Heart right ventricle (tissue), 16 donors: ENCODE results near the gene PHKG2. TPM values are rescaled to one million over a fixed set of nuclear protein-coding genes. Genes with fewer than 3 reads are reported as not detected.

ENCODE experiments used
- ATAC-seq, 8 donors: fragments of 200-7000 bp; cut with Tn5 transposase; one replicate each; pipeline ENCODE4 v1.9.1; 2020; ENCODE audit warnings: mild to moderate bottlenecking in 8 of 8, moderate library complexity in 8 of 8, moderate number of reproducible peaks in 1 of 8
- DNase-seq, 2 donors: peaks; one replicate each; pipeline ENCODE4 v3.0.0-alpha.2; 2020
- H3K27ac ChIP-seq, 10 donors: fragments of 200-600 bp; sonication (generic) in 2 of 10; one replicate each; pipeline versions ENCODE4 v1.5.0 to v1.8.0; 2020 to 2022; ENCODE audit warnings: mild to moderate bottlenecking in 3 of 10
- H3K27me3 ChIP-seq, 7 donors: fragments of 200-600 bp; one replicate each; pipeline ENCODE4 v1.8.0; 2021 to 2022; ENCODE audit warnings: mild to moderate bottlenecking in 2 of 7
- H3K36me3 ChIP-seq, 9 donors: fragments of 200-600 bp; sonication (generic) in 1 of 9; one replicate each; pipeline versions ENCODE4 v1.5.0 to v1.8.0; 2020 to 2022; ENCODE audit warnings: mild to moderate bottlenecking in 2 of 9
- H3K4me1 ChIP-seq, 9 donors: fragments of 200-600 bp; sonication (generic) in 1 of 9; one replicate each; pipeline versions ENCODE4 v1.5.0 to v1.8.0; 2020 to 2022; ENCODE audit warnings: mild to moderate bottlenecking in 4 of 9
- H3K4me3 ChIP-seq, 10 donors: fragments of 200-600 bp; sonication (generic) in 2 of 10; one replicate each; pipeline versions ENCODE4 v1.5.0 to v1.8.0; 2020 to 2022; ENCODE audit warnings: mild to moderate bottlenecking in 7 of 10, moderate library complexity in 2 of 10
- H3K9me3 ChIP-seq, 11 donors: fragments of 200-600 bp in 10 of 11; sonication (generic) in 2 of 11; one replicate each; pipeline versions ENCODE4 v1.5.0 to v1.8.0; 2013 to 2022; ENCODE audit warnings: mild to moderate bottlenecking in 2 of 11, control low read depth in 1 of 11, moderate library complexity in 1 of 11
- WGBS, 2 donors: extraction: QIAGEN DNeasy Blood & Tissue Kit; methylation state at CpG; one replicate each; pipeline ENCODE4 v1.1.7; 2013; ENCODE audit warnings: inconsistent platforms in 1 of 2; 5-methylcytosine and 5-hydroxymethylcytosine counted together
- intact Hi-C, 10 donors: fragments of 100-400 bp; cut with DNase I; formaldehyde crosslinking; loops; one replicate each; pipeline versions ENCODE4 v1.11.1 to v1.14.2; 2022
- polyA plus RNA-seq, 2 donors: library from polyadenylated mRNA; stranded (reverse); fragments of 200-250 nt; gene quantifications; one replicate each; pipeline ENCODE4 v1.2.3, GENCODE V29; 2013
- total RNA-seq, 10 donors: library from RNA; stranded (reverse); fragmentation: NEBNext Ultra II Directional in 3 of 10; extraction: Animal tissue kit (Norgen Biotek cat#: 25700) in 3 of 10; gene quantifications; one replicate each; pipeline versions ENCODE4 v1.2.1 to v1.2.4, GENCODE V29; 2021 to 2023
- TF ChIP-seq, protein P1 (sequence below), 9 donors: fragments of 200-600 bp; sonication (generic) in 2 of 9; IDR thresholded peaks; one replicate each; pipeline versions ENCODE4 v1.5.0 to v1.8.0; 2021 to 2022; ENCODE audit warnings: antibody characterized with exemption in 9 of 9, mild to moderate bottlenecking in 5 of 9, moderate library complexity in 1 of 9
- donor health status: Arrhythmogenic right ventricular cardiomyopathy.
- donor health status: ischemic (EF 13 %, LVEDD 7.1; RV severe dilation, severe dysfunction).
- donor health status: healthy with polysubstance abuse.
- donor health status: DM: no; HTN: yes; CAD: no.
- donor health status: DM: no; HTN: no; CAD: no.
- donor health status: ischemic (EF 25% LVEDD 6.9; RV normal size, moderate dysfunction).
- donor health status: ischemic (EF 25% LVEDD 5.7; RV mildly dilated, moderate dysfunction).
- donor health status: healthy.
- donor health status: DM: yes; HTN: yes; CAD: no.
- donor health status: Ischemic cardiomyopathy.
- donor health status: ischemic (EF 35%, LVEDD 5.7; RV mildly dilated, moderate dysfunction).
- donor health status: nonischemic (EF 11% LVEDD 7.7; RV severe dilation, severe dysfunction).
- donor health status: DM: yes; HTN: yes; CAD: no.
- donor health status: PGD.
- donor health status: ischemic (EF 29% LVEDD 5.4; RV normal size, mild dysfunction).
- donor health status: nonischemic (EF 23%, LVEDD 6.1; RV moderate dilation, normal function).

Gene PHKG2
- total and polyA plus RNA-seq, 12 donors = 12.1 to 40.7 (median 15.8) TPM

GRCh38 chr16:30797670-30798309, 49.6 kb downstream of the PHKG2 start:
- no peak for DNase-seq
- ATAC-seq = no peak
- Histone ChIP-seq H3K27ac (no peak overlapping the region), H3K4me3 (no peak overlapping the region), H3K36me3 (no peaks in the 10 kb centered on the region), H3K4me1 (no peaks in the 10 kb centered on the region), H3K27me3 (no peaks in the 10 kb centered on the region), H3K9me3 (no peaks in the 10 kb centered on the region)
- intact Hi-C loops = no loop called here
- 76 to 78% methylated on average over 8 of the region's 8 CpGs for WGBS, 2 donors
- TF ChIP-seq, protein P1, sequence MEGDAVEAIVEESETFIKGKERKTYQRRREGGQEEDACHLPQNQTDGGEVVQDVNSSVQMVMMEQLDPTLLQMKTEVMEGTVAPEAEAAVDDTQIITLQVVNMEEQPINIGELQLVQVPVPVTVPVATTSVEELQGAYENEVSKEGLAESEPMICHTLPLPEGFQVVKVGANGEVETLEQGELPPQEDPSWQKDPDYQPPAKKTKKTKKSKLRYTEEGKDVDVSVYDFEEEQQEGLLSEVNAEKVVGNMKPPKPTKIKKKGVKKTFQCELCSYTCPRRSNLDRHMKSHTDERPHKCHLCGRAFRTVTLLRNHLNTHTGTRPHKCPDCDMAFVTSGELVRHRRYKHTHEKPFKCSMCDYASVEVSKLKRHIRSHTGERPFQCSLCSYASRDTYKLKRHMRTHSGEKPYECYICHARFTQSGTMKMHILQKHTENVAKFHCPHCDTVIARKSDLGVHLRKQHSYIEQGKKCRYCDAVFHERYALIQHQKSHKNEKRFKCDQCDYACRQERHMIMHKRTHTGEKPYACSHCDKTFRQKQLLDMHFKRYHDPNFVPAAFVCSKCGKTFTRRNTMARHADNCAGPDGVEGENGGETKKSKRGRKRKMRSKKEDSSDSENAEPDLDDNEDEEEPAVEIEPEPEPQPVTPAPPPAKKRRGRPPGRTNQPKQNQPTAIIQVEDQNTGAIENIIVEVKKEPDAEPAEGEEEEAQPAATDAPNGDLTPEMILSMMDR (IDR thresholded peaks at IDR 0.05) = no peak

Other genes starting within 250 kb of the PHKG2 start
- 10 to 100 TPM; 36.0 to 71.7 (median 43.3) TPM for gene ZNF768, start 221.9 kb upstream of the PHKG2 start, total RNA-seq
- gene ZNF768, start 221.9 kb upstream of the PHKG2 start, polyA plus RNA-seq = 10 to 100 TPM; 51.8 to 75.1 TPM
- 10 to 100 TPM in 7 of 10 donors, 1 to 10 TPM in 3; 8.5 to 14.3 (median 10.7) TPM for gene ZNF747, start 213.6 kb upstream of the PHKG2 start, total RNA-seq
- 1 to 10 TPM; 8.5 to 9.2 TPM for gene ZNF747, start 213.6 kb upstream of the PHKG2 start, polyA plus RNA-seq
- gene ZNF764, start 190.1 kb upstream of the PHKG2 start, total RNA-seq = 10 to 100 TPM in 5 of 10 donors, 1 to 10 TPM in 5; 6.3 to 15.3 (median 10.3) TPM
- gene ZNF764, start 190.1 kb upstream of the PHKG2 start, polyA plus RNA-seq = 10 to 100 TPM in 1 of 2 donors, 1 to 10 TPM in 1; 5.6 to 11.7 TPM
- gene ZNF688, start 176.7 kb upstream of the PHKG2 start, total RNA-seq = 10 to 100 TPM in 7 of 10 donors, 1 to 10 TPM in 3; 6.3 to 16.2 (median 12.4) TPM
- 10 to 100 TPM in 1 of 2 donors, 1 to 10 TPM in 1; 9.3 to 23.8 TPM for gene ZNF688, start 176.7 kb upstream of the PHKG2 start, polyA plus RNA-seq
- gene ZNF785, start 162.7 kb upstream of the PHKG2 start, total RNA-seq = 1 to 10 TPM; 2.8 to 8.4 (median 5.4) TPM
- gene ZNF785, start 162.7 kb upstream of the PHKG2 start, polyA plus RNA-seq = 1 to 10 TPM; 3.0 to 7.4 TPM
- gene ZNF689, start 138.0 kb upstream of the PHKG2 start, total RNA-seq = 1 to 10 TPM; 4.0 to 7.4 (median 5.6) TPM
- gene ZNF689, start 138.0 kb upstream of the PHKG2 start, polyA plus RNA-seq = 1 to 10 TPM; 2.7 to 3.1 TPM
- 10 to 100 TPM in 9 of 10 donors, 1 to 10 TPM in 1; 9.9 to 23.9 (median 16.7) TPM for gene PRR14, start 97.5 kb upstream of the PHKG2 start, total RNA-seq
- gene PRR14, start 97.5 kb upstream of the PHKG2 start, polyA plus RNA-seq = 10 to 100 TPM; 26.8 to 58.1 TPM
- gene FBRS, start 90.0 kb upstream of the PHKG2 start, total RNA-seq = 10 to 100 TPM; 24.6 to 38.5 (median 27.5) TPM
- 10 to 100 TPM; 30.5 to 40.2 TPM for gene FBRS, start 90.0 kb upstream of the PHKG2 start, polyA plus RNA-seq
- 10 to 100 TPM; 40.1 to 60.6 (median 46.7) TPM for gene SRCAP, start 49.3 kb upstream of the PHKG2 start, total RNA-seq
- 10 to 100 TPM in 1 of 2 donors, 1 to 10 TPM in 1; 2.6 to 26.3 TPM for gene SRCAP, start 49.3 kb upstream of the PHKG2 start, polyA plus RNA-seq
- 1 to 10 TPM in 5 of 10 donors, under 1 TPM in 5; 0.44 to 2.2 (median 0.90) TPM for gene CFAP119, start 13.6 kb downstream of the PHKG2 start, total RNA-seq
- gene CFAP119, start 13.6 kb downstream of the PHKG2 start, polyA plus RNA-seq = 1 to 10 TPM; 1.9 to 2.3 TPM
- 10 to 100 TPM; 33.0 to 69.9 (median 42.6) TPM for gene RNF40, start 13.9 kb downstream of the PHKG2 start, total RNA-seq
- gene RNF40, start 13.9 kb downstream of the PHKG2 start, polyA plus RNA-seq = 10 to 100 TPM; 40.2 to 50.2 TPM
- 10 to 100 TPM; 20.3 to 35.5 (median 27.6) TPM for gene ZNF629, start 38.8 kb downstream of the PHKG2 start, total RNA-seq
- gene ZNF629, start 38.8 kb downstream of the PHKG2 start, polyA plus RNA-seq = 10 to 100 TPM in 1 of 2 donors, 1 to 10 TPM in 1; 7.3 to 15.4 TPM
- 10 to 100 TPM; 24.2 to 31.3 (median 27.0) TPM for gene BCL7C, start 145.7 kb downstream of the PHKG2 start, total RNA-seq
- 10 to 100 TPM; 30.5 to 68.8 TPM for gene BCL7C, start 145.7 kb downstream of the PHKG2 start, polyA plus RNA-seq
- 10 to 100 TPM in 9 of 10 donors, 1 to 10 TPM in 1; 8.6 to 28.2 (median 19.9) TPM for gene CTF1, start 148.2 kb downstream of the PHKG2 start, total RNA-seq
- 10 to 100 TPM in 1 of 2 donors, 1 to 10 TPM in 1; 6.5 to 10.4 TPM for gene CTF1, start 148.2 kb downstream of the PHKG2 start, polyA plus RNA-seq
- gene FBXL19, start 175.1 kb downstream of the PHKG2 start, total RNA-seq = 1 to 10 TPM; 4.1 to 8.7 (median 5.8) TPM
- 10 to 100 TPM in 1 of 2 donors, 1 to 10 TPM in 1; 5.4 to 14.1 TPM for gene FBXL19, start 175.1 kb downstream of the PHKG2 start, polyA plus RNA-seq
- 10 to 100 TPM in 8 of 10 donors, 1 to 10 TPM in 2; 7.8 to 19.8 (median 11.4) TPM for gene ORAI3, start 200.6 kb downstream of the PHKG2 start, total RNA-seq
- 10 to 100 TPM; 10.1 to 15.4 TPM for gene ORAI3, start 200.6 kb downstream of the PHKG2 start, polyA plus RNA-seq
- 10 to 100 TPM in 2 of 10 donors, 1 to 10 TPM in 8; 7.5 to 11.4 (median 9.2) TPM for gene SETD1A, start 209.3 kb downstream of the PHKG2 start, total RNA-seq
- 10 to 100 TPM in 1 of 2 donors, 1 to 10 TPM in 1; 5.8 to 11.2 TPM for gene SETD1A, start 209.3 kb downstream of the PHKG2 start, polyA plus RNA-seq
- gene HSD3B7, start 236.8 kb downstream of the PHKG2 start, total RNA-seq = 10 to 100 TPM in 1 of 10 donors, 1 to 10 TPM in 9; 3.3 to 13.3 (median 5.3) TPM
- 10 to 100 TPM in 1 of 2 donors, 1 to 10 TPM in 1; 6.8 to 12.2 TPM for gene HSD3B7, start 236.8 kb downstream of the PHKG2 start, polyA plus RNA-seq